PC-9 (cell line): ENCODE measurements around the gene CCDC85C.

Experiments
- EZH2 ChIP-seq: fragments of 200-600 bp; sonication (generic); IDR thresholded peaks from 2 replicates; pipeline ENCODE4 v1.8.0; 2017; ENCODE audit warnings: antibody characterized with exemption, low read depth
- TF ChIP-seq, protein P1 (sequence below): fragments of 200-600 bp; sonication (generic); conservative IDR thresholded peaks from 2 replicates; pipeline ENCODE4 v1.6.1; 2017; ENCODE audit warnings: mixed run types, antibody characterized with exemption, mild to moderate bottlenecking, moderate library complexity

DNA sequence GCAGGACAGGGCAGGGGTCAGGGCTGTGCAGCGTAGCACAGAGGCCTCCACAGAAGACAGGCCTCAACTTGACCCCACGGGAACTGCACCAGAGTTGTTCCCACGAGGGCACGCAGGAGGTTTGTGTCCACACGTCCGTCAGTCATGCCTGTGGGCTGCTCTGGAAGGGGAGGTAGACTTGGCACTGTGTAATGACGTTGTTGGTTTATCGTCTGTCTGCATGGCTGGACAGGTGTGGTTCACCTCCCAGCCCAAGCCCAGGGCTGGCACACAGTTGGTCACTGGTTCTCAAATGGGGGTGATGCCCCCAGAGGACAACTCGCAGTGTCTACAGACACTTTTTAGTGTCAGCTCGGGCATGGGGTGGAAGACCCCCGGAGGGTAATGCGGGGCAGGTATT is 77.0 kb downstream of the CCDC85C start:
- TF ChIP-seq, protein P1, sequence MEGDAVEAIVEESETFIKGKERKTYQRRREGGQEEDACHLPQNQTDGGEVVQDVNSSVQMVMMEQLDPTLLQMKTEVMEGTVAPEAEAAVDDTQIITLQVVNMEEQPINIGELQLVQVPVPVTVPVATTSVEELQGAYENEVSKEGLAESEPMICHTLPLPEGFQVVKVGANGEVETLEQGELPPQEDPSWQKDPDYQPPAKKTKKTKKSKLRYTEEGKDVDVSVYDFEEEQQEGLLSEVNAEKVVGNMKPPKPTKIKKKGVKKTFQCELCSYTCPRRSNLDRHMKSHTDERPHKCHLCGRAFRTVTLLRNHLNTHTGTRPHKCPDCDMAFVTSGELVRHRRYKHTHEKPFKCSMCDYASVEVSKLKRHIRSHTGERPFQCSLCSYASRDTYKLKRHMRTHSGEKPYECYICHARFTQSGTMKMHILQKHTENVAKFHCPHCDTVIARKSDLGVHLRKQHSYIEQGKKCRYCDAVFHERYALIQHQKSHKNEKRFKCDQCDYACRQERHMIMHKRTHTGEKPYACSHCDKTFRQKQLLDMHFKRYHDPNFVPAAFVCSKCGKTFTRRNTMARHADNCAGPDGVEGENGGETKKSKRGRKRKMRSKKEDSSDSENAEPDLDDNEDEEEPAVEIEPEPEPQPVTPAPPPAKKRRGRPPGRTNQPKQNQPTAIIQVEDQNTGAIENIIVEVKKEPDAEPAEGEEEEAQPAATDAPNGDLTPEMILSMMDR = no peak
- no peak for TF ChIP-seq EZH2
